ENCODE results near the gene TIPARP.

- TF ChIP-seq CTCF (conservative IDR thresholded peaks at IDR 0.05; ENCODE audit: low read depth in 2 of 2) (no peak), EZH2phosphoT487 (IDR thresholded peaks at IDR 0.05; ENCODE audit: unreplicated experiment) (no peak), REST (IDR thresholded peaks at IDR 0.05; ENCODE audit: unreplicated experiment) (no peak), CREB1 (CRISPR knock-in tag; IDR thresholded peaks at IDR 0.05; ENCODE audit: low read depth) (no peak), EZH2 (IDR thresholded peaks at IDR 0.05; ENCODE audit: low read depth, unreplicated experiment) (no peak), POLR2AphosphoS5 (IDR thresholded peaks at IDR 0.05; ENCODE audit: low read depth) (no peak), STAT1 (IDR thresholded peaks at IDR 0.05; ENCODE audit: unreplicated experiment) (no peak), ZNF331 (CRISPR knock-in tag; IDR thresholded peaks at IDR 0.05; ENCODE audit: low read depth) (no peak), JUNB (IDR thresholded peaks at IDR 0.05; ENCODE audit: unreplicated experiment) (no peak), ZNF462 (CRISPR knock-in tag; IDR thresholded peaks at IDR 0.05) (no peak), ETS1 (IDR thresholded peaks at IDR 0.05) (no peak), NANOG (IDR thresholded peaks at IDR 0.05; ENCODE audit: borderline replicate concordance) (no peak)
These were observed 2.5 kb downstream of the TIPARP start for GRCh38 chr3:156676768-156677479.

Data from GM23338 (cell line).